Kidney (tissue), 14 donors: Measurements from ENCODE around the gene SPOCK1. TPM values are rescaled to one million over a fixed set of nuclear protein-coding genes. Genes with fewer than 3 reads are reported as not detected.

Experiments
- DNase-seq, 5 donors: peaks; one replicate each; pipeline ENCODE4 v3.0.0-alpha.2; 2013 to 2020
- FAIRE-seq: peaks from 2 replicates; lab custom pipeline; 2012; peaks lifted over from hg19 to GRCh38; lab: Jason Lieb, UNC
- H3K27ac ChIP-seq, 2 donors: one replicate each; pipeline ENCODE4 v1.7.0; 2013; ENCODE audit warnings: low read depth in 2 of 2, low read length in 2 of 2, inconsistent platforms in 1 of 2
- H3K27me3 ChIP-seq: one replicate; pipeline ENCODE4 v1.7.1; 2013; ENCODE audit warnings: low read length, inconsistent platforms; ENCODE audit not compliant: control insufficient read depth, insufficient read depth
- H3K36me3 ChIP-seq, 3 donors: one replicate each; pipeline versions ENCODE4 v1.7.0 to v1.7.1; 2013; ENCODE audit warnings: low read length in 3 of 3, control low read depth in 1 of 3, inconsistent platforms in 1 of 3; ENCODE audit not compliant: insufficient read depth in 3 of 3, control insufficient read depth in 2 of 3
- H3K4me1 ChIP-seq, 3 donors: one replicate each; pipeline versions ENCODE4 v1.7.0 to v1.7.1; 2013; ENCODE audit warnings: low read length in 3 of 3, inconsistent platforms in 1 of 3, low read depth in 1 of 3; ENCODE audit not compliant: control insufficient read depth in 2 of 3, insufficient read depth in 2 of 3
- H3K4me3 ChIP-seq, 3 donors: one replicate each; pipeline versions ENCODE4 v1.7.0 to v1.8.1; 2013; ENCODE audit warnings: low read length in 3 of 3, control low read depth in 1 of 3, inconsistent platforms in 1 of 3
- H3K9ac ChIP-seq, 3 donors: one replicate each; pipeline versions ENCODE4 v1.7.0 to v1.7.1; 2013; ENCODE audit warnings: low read length in 3 of 3, control low read depth in 1 of 3, inconsistent platforms in 1 of 3
- H3K9me3 ChIP-seq, 3 donors: one replicate each; pipeline versions ENCODE4 v1.7.0 to v1.7.1; 2013; ENCODE audit warnings: low read length in 3 of 3, control low read depth in 1 of 3, inconsistent platforms in 1 of 3; ENCODE audit not compliant: control insufficient read depth in 2 of 3, insufficient read depth in 1 of 3
- CTCF ChIP-seq: IDR thresholded peaks from 3 replicates; pipeline ENCODE4 v1.5.1; 2012; ENCODE audit warnings: mild to moderate bottlenecking, moderate library complexity, borderline replicate concordance; ENCODE audit not compliant: insufficient read depth; ENCODE audit errors: extremely low read depth
- intact Hi-C: fragments of 100-400 bp; cut with DNase I; formaldehyde crosslinking; loops from one replicate; pipeline ENCODE4 v1.11.1; 2022
- polyA plus RNA-seq: library from polyadenylated mRNA; stranded (reverse); fragments of 350-450 nt; fragmentation: Illumina TruSeq; extraction: RNeasy Lipid Tissue Mini Kit (QIAGEN cat#74804); gene quantifications from one replicate; pipeline ENCODE4 v1.2.3, GENCODE V29; 2014; ENCODE audit warnings: low read depth, low replicate concordance; ENCODE audit not compliant: insufficient read depth
- total RNA-seq: library from RNA; stranded (reverse); fragmentation: NEBNext Ultra II Directional; extraction: Animal tissue kit (Norgen Biotek cat#: 25700); gene quantifications from one replicate; pipeline ENCODE4 v1.2.1, GENCODE V29; 2021
- donor health status: control.
- donor health status: control.
- donor health status: control.
- donor health status: control.
- donor health status: control.
- donor health status: DM: yes; HTN: yes; CAD: no.
- donor health status: Normal renal cell carcinoma (clear cell type).

Gene SPOCK1
- total and polyA plus RNA-seq, 2 donors from 2014 or later: 15.7 to 32.8 TPM

- no peaks in the 10 kb centered on the region for H3K4me1 ChIP-seq
- no peak for FAIRE-seq
- H3K27me3 ChIP-seq: no peaks in the 10 kb centered on the region
- no peak overlapping the region for H3K4me3 ChIP-seq
- no peak for TF ChIP-seq CTCF
- intact Hi-C loops: no loop called here
- no peak overlapping the region for H3K9ac ChIP-seq
- H3K36me3 ChIP-seq: no peaks in the 10 kb centered on the region
- no peaks in the 10 kb centered on the region for H3K9me3 ChIP-seq
- no peak overlapping the region for H3K27ac ChIP-seq
- no peak for DNase-seq
Measured at GRCh38 chr5:136999787-137000186, 499.3 kb downstream of the SPOCK1 start.

GRCh38 chr5:136998854-136999357, 500.2 kb downstream of the SPOCK1 start:
- DNase-seq: no peak
- Histone ChIP-seq H3K27me3 (no peaks in the 10 kb centered on the region), H3K4me3 (no peak overlapping the region), H3K9me3 (no peaks in the 10 kb centered on the region), H3K36me3 (no peaks in the 10 kb centered on the region), H3K27ac (no peak overlapping the region), H3K4me1 (no peaks in the 10 kb centered on the region), H3K9ac (no peak overlapping the region)
- no peak for TF ChIP-seq CTCF
- FAIRE-seq: no peak
- intact Hi-C loops: no loop called here

- DNase-seq: no peak
- Histone ChIP-seq H3K27me3 (no peaks in the 10 kb centered on the region), H3K36me3 (no peaks in the 10 kb centered on the region), H3K4me3 (no peak overlapping the region), H3K9me3 (no peaks in the 10 kb centered on the region), H3K4me1 (no peaks in the 10 kb centered on the region), H3K27ac (no peak overlapping the region), H3K9ac (no peak overlapping the region)
- intact Hi-C loops: no loop called here
- TF ChIP-seq CTCF: no peak
- FAIRE-seq: no peak
Measured at GRCh38 chr5:136994154-136994553, 505.0 kb downstream of the SPOCK1 start.
